Measurements from ENCODE around the gene TBATA.

TBATA gene

GRCh38 chr10:70795613-70796012, 10.4 kb upstream of the TBATA start:
- Histone ChIP-seq H3K79me1 (replicated peaks; ENCODE audit: low read length, poor library complexity, severe bottlenecking) (no peaks in the 10 kb centered on the region), H3K27me3 (ENCODE audit: control insufficient read depth in 1 of 2, insufficient read depth in 1 of 2, low read length in 2 of 2) (peaks cover 23 to 44% of the 10 kb centered on the region in 2 experiments), H3K27ac (ENCODE audit: low read length, poor library complexity, severe bottlenecking) (no peak overlapping the region), H2AFZ (ENCODE audit: low read depth, low read length) (no peak overlapping the region), H3K23ac (ENCODE audit: low read length in 2 of 2) (no peak overlapping the region), H2BK12ac (ENCODE audit: low read length in 2 of 2) (no peak overlapping the region), H2AK5ac (ENCODE audit: low read length, severe bottlenecking) (no peak overlapping the region), H3K4me3 (ENCODE audit: insufficient read depth in 1 of 2, low read depth in 1 of 2, low read length in 2 of 2) (no peak overlapping the region), H2BK120ac (ENCODE audit: low read depth, low read length) (no peak overlapping the region), H3K9me3 (ENCODE audit: control insufficient read depth, low read length) (peaks cover 6% of the 10 kb centered on the region), H3K4me1 (ENCODE audit: control insufficient read depth, insufficient read depth, low read depth, low read length) (no peaks in the 10 kb centered on the region), H3K14ac (ENCODE audit: low read length in 2 of 2) (no peak overlapping the region), H2BK5ac (ENCODE audit: low read depth, low read length, poor library complexity, severe bottlenecking) (no peak overlapping the region), H3K18ac (ENCODE audit: low read depth in 1 of 2, low read length in 2 of 2) (no peak overlapping the region), H4K91ac (ENCODE audit: low read length) (no peak overlapping the region), H3K36me3 (ENCODE audit: control insufficient read depth in 1 of 2, insufficient read depth in 2 of 2, low read depth in 1 of 2, low read length in 2 of 2) (no peaks in the 10 kb centered on the region), H3K9ac (ENCODE audit: low read length) (no peak overlapping the region), H2BK15ac (ENCODE audit: low read depth, poor library complexity, severe bottlenecking) (no peak overlapping the region), H3K4me2 (ENCODE audit: low read length, poor library complexity, severe bottlenecking) (no peak overlapping the region), H3K4ac (ENCODE audit: low read depth in 1 of 2, low read length in 2 of 2) (no peak overlapping the region), H4K8ac (ENCODE audit: low read length) (no peak overlapping the region)
- DNase-seq: no peak
- 94% methylated on average over 1 of the region's 1 CpG for WGBS

DNA sequence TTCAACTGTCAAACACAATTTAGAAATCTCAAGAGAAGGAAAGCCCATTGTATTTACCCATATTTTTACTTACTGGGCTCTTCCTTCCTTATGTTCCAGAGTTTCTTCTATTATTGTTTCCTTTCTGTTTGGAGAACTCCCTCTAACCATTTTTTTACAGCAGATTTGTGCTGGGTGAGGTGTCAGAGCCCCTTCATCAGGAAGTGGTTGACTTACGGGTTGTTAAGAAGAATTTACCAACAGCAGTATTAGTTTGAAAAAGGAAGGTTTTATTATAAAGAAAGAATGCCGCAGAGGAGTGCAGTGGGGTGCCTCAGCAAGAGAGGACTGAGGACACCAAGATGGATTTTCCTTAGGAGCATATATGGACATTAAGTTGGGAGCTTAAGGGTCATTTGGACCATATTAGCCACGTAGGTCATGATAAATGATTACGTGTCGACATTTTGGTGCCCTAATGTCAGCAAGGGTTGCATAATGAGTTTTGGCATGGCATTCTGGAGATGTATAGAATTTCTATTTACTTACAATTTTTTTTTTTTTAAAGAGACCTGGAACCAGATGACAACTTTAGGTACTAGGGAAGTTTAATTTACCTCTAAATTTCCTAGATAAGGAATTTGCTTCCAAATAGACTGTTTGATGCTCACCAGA, 6.3 kb upstream of the TBATA start:
- Histone ChIP-seq H3K18ac (ENCODE audit: low read depth in 1 of 2, low read length in 2 of 2) (no peak overlapping the region), H4K91ac (ENCODE audit: low read length) (no peak overlapping the region), H2BK5ac (ENCODE audit: low read depth, low read length, poor library complexity, severe bottlenecking) (no peak overlapping the region), H3K14ac (ENCODE audit: low read length in 2 of 2) (no peak overlapping the region), H3K4me1 (ENCODE audit: control insufficient read depth, insufficient read depth, low read depth, low read length) (peaks cover 2% of the 10 kb centered on the region), H2AK5ac (ENCODE audit: low read length, severe bottlenecking) (no peak overlapping the region), H3K79me1 (replicated peaks; ENCODE audit: low read length, poor library complexity, severe bottlenecking) (no peaks in the 10 kb centered on the region), H3K4me3 (ENCODE audit: insufficient read depth in 1 of 2, low read depth in 1 of 2, low read length in 2 of 2) (no peak overlapping the region), H3K9me3 (ENCODE audit: control insufficient read depth, low read length) (peaks cover under 1% of the 10 kb centered on the region), H3K9ac (ENCODE audit: low read length) (no peak overlapping the region), H2BK12ac (ENCODE audit: low read length in 2 of 2) (no peak overlapping the region), H2BK120ac (ENCODE audit: low read depth, low read length) (no peak overlapping the region), H2AFZ (ENCODE audit: low read depth, low read length) (no peak overlapping the region), H3K27me3 (ENCODE audit: control insufficient read depth in 1 of 2, insufficient read depth in 1 of 2, low read length in 2 of 2) (peaks cover 11 to 27% of the 10 kb centered on the region in 2 experiments), H3K36me3 (ENCODE audit: control insufficient read depth in 1 of 2, insufficient read depth in 2 of 2, low read depth in 1 of 2, low read length in 2 of 2) (no peaks in the 10 kb centered on the region), H3K27ac (ENCODE audit: low read length, poor library complexity, severe bottlenecking) (no peak overlapping the region), H3K23ac (ENCODE audit: low read length in 2 of 2) (no peak overlapping the region), H3K4ac (ENCODE audit: low read depth in 1 of 2, low read length in 2 of 2) (no peak overlapping the region), H4K8ac (ENCODE audit: low read length) (no peak overlapping the region), H3K4me2 (ENCODE audit: low read length, poor library complexity, severe bottlenecking) (no peak overlapping the region), H2BK15ac (ENCODE audit: low read depth, poor library complexity, severe bottlenecking) (no peak overlapping the region)
- DNase-seq: no peak
- 83% methylated on average over 3 of the region's 5 CpGs for WGBS

DNA sequence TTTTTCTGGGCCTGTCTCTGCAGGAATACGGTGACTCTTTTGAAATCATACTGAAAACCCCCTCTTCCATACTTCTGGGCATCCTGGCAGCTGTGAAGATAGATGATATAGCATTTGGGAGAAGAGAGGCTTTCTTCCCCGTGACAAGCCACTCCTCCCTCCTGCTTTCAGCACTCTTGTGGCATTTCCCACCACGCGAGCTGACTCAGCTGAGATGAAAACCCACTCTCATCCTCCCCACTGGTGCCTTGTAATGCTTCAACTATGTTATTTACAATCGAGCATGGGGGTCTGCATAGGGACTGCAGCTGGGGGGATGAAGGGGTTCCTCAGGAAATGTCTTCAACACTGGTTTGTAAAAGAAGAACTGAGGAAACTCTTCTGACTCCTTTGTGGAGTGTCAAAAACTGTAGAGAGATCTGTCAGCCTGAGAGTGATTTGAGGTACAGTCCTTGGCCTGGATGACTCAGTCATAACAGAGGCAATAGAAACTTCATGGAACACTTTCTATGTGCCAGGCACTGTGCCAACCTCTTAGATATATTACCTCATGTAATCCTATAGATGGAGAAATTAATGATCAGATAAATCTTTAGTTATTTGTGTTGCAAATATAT, 1.7 kb upstream of the TBATA start:
- WGBS: 33% methylated on average over 4 of the region's 5 CpGs

DNA sequence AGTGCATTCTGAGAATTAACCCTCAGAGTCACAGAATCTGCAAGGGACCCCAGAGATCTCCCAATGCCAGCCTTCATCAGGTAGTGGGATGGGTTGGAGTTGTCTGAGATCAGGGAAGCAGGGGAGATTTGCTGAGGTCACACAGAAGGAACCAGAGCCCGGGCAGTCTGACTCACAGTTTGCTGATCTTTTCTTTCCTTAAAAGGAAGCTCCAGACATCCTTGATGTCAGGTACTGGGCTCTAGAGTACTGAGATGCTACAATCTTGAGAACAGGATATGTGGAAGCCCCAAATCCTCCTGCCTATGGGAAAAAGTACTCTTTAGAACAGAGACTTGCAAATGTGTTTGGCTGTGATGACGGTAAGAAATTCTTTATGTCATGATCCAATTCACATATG, 706 bp downstream of the TBATA start:
- Histone ChIP-seq H3K4me2 (ENCODE audit: low read length, poor library complexity, severe bottlenecking) (no peak overlapping the region), H2BK120ac (ENCODE audit: low read depth, low read length) (no peak overlapping the region), H3K79me1 (replicated peaks; ENCODE audit: low read length, poor library complexity, severe bottlenecking) (no peaks in the 10 kb centered on the region), H3K14ac (ENCODE audit: low read length in 2 of 2) (no peak overlapping the region), H4K91ac (ENCODE audit: low read length) (no peak overlapping the region), H3K36me3 (ENCODE audit: control insufficient read depth in 1 of 2, insufficient read depth in 2 of 2, low read depth in 1 of 2, low read length in 2 of 2) (no peaks in the 10 kb centered on the region), H2BK5ac (ENCODE audit: low read depth, low read length, poor library complexity, severe bottlenecking) (no peak overlapping the region), H3K4me1 (ENCODE audit: control insufficient read depth, insufficient read depth, low read depth, low read length) (peaks cover 2% of the 10 kb centered on the region), H2AK5ac (ENCODE audit: low read length, severe bottlenecking) (no peak overlapping the region), H3K23ac (ENCODE audit: low read length in 2 of 2) (no peak overlapping the region), H3K9me3 (ENCODE audit: control insufficient read depth, low read length) (no peaks in the 10 kb centered on the region), H3K27ac (ENCODE audit: low read length, poor library complexity, severe bottlenecking) (no peak overlapping the region), H2AFZ (ENCODE audit: low read depth, low read length) (no peak overlapping the region), H3K4me3 (ENCODE audit: insufficient read depth in 1 of 2, low read depth in 1 of 2, low read length in 2 of 2) (no peak overlapping the region), H3K4ac (ENCODE audit: low read depth in 1 of 2, low read length in 2 of 2) (no peak overlapping the region), H3K18ac (ENCODE audit: low read depth in 1 of 2, low read length in 2 of 2) (no peak overlapping the region), H4K8ac (ENCODE audit: low read length) (no peak overlapping the region), H3K27me3 (ENCODE audit: control insufficient read depth in 1 of 2, insufficient read depth in 1 of 2, low read length in 2 of 2) (peaks cover 22 to 28% of the 10 kb centered on the region in 2 experiments), H2BK15ac (ENCODE audit: low read depth, poor library complexity, severe bottlenecking) (no peak overlapping the region), H2BK12ac (ENCODE audit: low read length in 2 of 2) (no peak overlapping the region), H3K9ac (ENCODE audit: low read length) (no peak overlapping the region)
- no peak for DNase-seq
- 29% methylated on average over 1 of the region's 2 CpGs for WGBS

More for the DNA sequence above, 1.7 kb upstream of the TBATA start:
- H3K4ac ChIP-seq (ENCODE audit: low read depth in 1 of 2, low read length in 2 of 2): no peak overlapping the region
- DNase-seq: peak; percentile 27
- H3K4me2 ChIP-seq (ENCODE audit: low read length, poor library complexity, severe bottlenecking): no peak overlapping the region
- H2AK5ac ChIP-seq (ENCODE audit: low read length, severe bottlenecking): no peak overlapping the region
- no peak overlapping the region for H3K14ac ChIP-seq (ENCODE audit: low read length in 2 of 2)
- no peak overlapping the region for H3K18ac ChIP-seq (ENCODE audit: low read depth in 1 of 2, low read length in 2 of 2)
- no peak overlapping the region for H2BK5ac ChIP-seq (ENCODE audit: low read depth, low read length, poor library complexity, severe bottlenecking)
- no peaks in the 10 kb centered on the region for H3K79me1 ChIP-seq (replicated peaks; ENCODE audit: low read length, poor library complexity, severe bottlenecking)
- peaks cover 20 to 24% of the 10 kb centered on the region in 2 experiments for H3K27me3 ChIP-seq (ENCODE audit: control insufficient read depth in 1 of 2, insufficient read depth in 1 of 2, low read length in 2 of 2)
- H3K4me1 ChIP-seq (ENCODE audit: control insufficient read depth, insufficient read depth, low read depth, low read length): peaks cover 2% of the 10 kb centered on the region
- no peaks in the 10 kb centered on the region for H3K9me3 ChIP-seq (ENCODE audit: control insufficient read depth, low read length)
- no peak overlapping the region for H2BK15ac ChIP-seq (ENCODE audit: low read depth, poor library complexity, severe bottlenecking)
- no peak overlapping the region for H2AFZ ChIP-seq (ENCODE audit: low read depth, low read length)
- no peaks in the 10 kb centered on the region for H3K36me3 ChIP-seq (ENCODE audit: control insufficient read depth in 1 of 2, insufficient read depth in 2 of 2, low read depth in 1 of 2, low read length in 2 of 2)
- H4K8ac ChIP-seq (ENCODE audit: low read length): no peak overlapping the region
- no peak overlapping the region for H3K4me3 ChIP-seq (ENCODE audit: insufficient read depth in 1 of 2, low read depth in 1 of 2, low read length in 2 of 2)
- no peak overlapping the region for H4K91ac ChIP-seq (ENCODE audit: low read length)
- H2BK120ac ChIP-seq (ENCODE audit: low read depth, low read length): no peak overlapping the region
- H3K27ac ChIP-seq (ENCODE audit: low read length, poor library complexity, severe bottlenecking): no peak overlapping the region
- H3K9ac ChIP-seq (ENCODE audit: low read length): no peak overlapping the region
- H3K23ac ChIP-seq (ENCODE audit: low read length in 2 of 2): no peak overlapping the region
- H2BK12ac ChIP-seq (ENCODE audit: low read length in 2 of 2): no peak overlapping the region

All from mesenchymal stem cell (in vitro differentiated cells and primary cell).